Duodenal mucosa (tissue), 2 donors: ENCODE data around the gene P2RY4.
"Not testable (repeated sequence)": the region's sequence is repeated elsewhere in the genome, so short reads cannot be mapped to it uniquely, and the experiment has no call there.

Experiments used
- H3K27ac ChIP-seq: one replicate; pipeline ENCODE4 v1.7.0; 2013; ENCODE audit warnings: low read depth, low read length
- H3K27me3 ChIP-seq, 2 donors: one replicate each; pipeline ENCODE4 v1.7.0; 2013; ENCODE audit warnings: low read length in 2 of 2, control low read depth in 1 of 2; ENCODE audit not compliant: insufficient read depth in 2 of 2, control insufficient read depth in 1 of 2
- H3K36me3 ChIP-seq, 2 donors: one replicate each; pipeline ENCODE4 v1.7.0; 2013; ENCODE audit warnings: low read length in 2 of 2, control low read depth in 1 of 2; ENCODE audit not compliant: insufficient read depth in 2 of 2, control insufficient read depth in 1 of 2
- H3K4me1 ChIP-seq, 2 donors: one replicate each; pipeline ENCODE4 v1.7.0; 2013; ENCODE audit warnings: low read length in 2 of 2, control low read depth in 1 of 2; ENCODE audit not compliant: insufficient read depth in 2 of 2, control insufficient read depth in 1 of 2
- H3K4me3 ChIP-seq, 2 donors: one replicate each; pipeline ENCODE4 v1.7.0; 2013; ENCODE audit warnings: low read length in 2 of 2, low read depth in 1 of 2
- H3K9ac ChIP-seq, 2 donors: one replicate each; pipeline ENCODE4 v1.7.0; 2013; ENCODE audit warnings: low read length in 2 of 2, low read depth in 1 of 2
- H3K9me3 ChIP-seq, 2 donors: one replicate each; pipeline ENCODE4 v1.7.0; 2013; ENCODE audit warnings: low read length in 2 of 2, control low read depth in 1 of 2; ENCODE audit not compliant: control insufficient read depth in 1 of 2

Gene P2RY4

GRCh38 chrX:70244881-70245280 lies 15.1 kb downstream of the P2RY4 start:
- Histone ChIP-seq H3K9me3 (no peaks in the 10 kb centered on the region), H3K9ac (no peak overlapping the region), H3K4me3 (no peak overlapping the region), H3K27ac (no peak overlapping the region), H3K4me1 (no peaks in the 10 kb centered on the region), H3K36me3 (no peaks in the 10 kb centered on the region), H3K27me3 (no peaks in the 10 kb centered on the region)

DNA sequence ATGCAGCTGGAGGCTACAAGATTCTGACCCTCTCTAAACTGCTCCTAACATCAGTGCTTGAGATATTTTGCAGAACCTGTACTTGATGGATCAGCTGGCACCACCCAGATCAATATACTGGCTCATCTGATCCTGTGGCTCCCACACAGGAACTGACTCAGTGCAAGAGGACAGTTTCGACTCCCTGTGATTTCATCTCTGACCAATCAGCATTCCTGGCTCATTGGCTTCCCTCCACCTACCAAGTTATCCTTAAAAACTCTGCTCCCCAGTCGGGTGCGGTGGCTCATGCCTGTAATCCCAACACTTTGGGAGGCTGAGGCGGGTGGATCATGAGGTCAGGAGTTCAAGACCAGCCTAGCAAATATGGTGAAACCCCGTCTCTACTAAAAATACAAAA lies 16.4 kb downstream of the P2RY4 start:
- not testable (repeated sequence) for H3K36me3 ChIP-seq, H3K4me3 ChIP-seq, H3K27me3 ChIP-seq, H3K4me1 ChIP-seq, H3K27ac ChIP-seq, H3K9me3 ChIP-seq, H3K9ac ChIP-seq

GRCh38 chrX:70241501-70241900 lies 18.5 kb downstream of the P2RY4 start:
- Histone ChIP-seq H3K27ac (no peak overlapping the region), H3K4me1 (no peaks in the 10 kb centered on the region), H3K9me3 (no peaks in the 10 kb centered on the region), H3K36me3 (no peaks in the 10 kb centered on the region), H3K9ac (no peak overlapping the region), H3K4me3 (no peak overlapping the region), H3K27me3 (no peaks in the 10 kb centered on the region)

- no peaks in the 10 kb centered on the region for H3K9me3 ChIP-seq
- H3K4me3 ChIP-seq = no peak overlapping the region
- no peaks in the 10 kb centered on the region for H3K36me3 ChIP-seq
- H3K9ac ChIP-seq = no peak overlapping the region
- no peak overlapping the region for H3K27ac ChIP-seq
- H3K4me1 ChIP-seq = no peaks in the 10 kb centered on the region
- no peaks in the 10 kb centered on the region for H3K27me3 ChIP-seq
Observed at GRCh38 chrX:70240751-70241150, 19.3 kb downstream of the P2RY4 start.

GRCh38 chrX:70234355-70234754 lies 25.6 kb downstream of the P2RY4 start, which contains the start of gene AWAT1:
AWAT1 (plus strand) TSS chrX:70234655; CDS start chrX:70234696, 41 bp downstream.
- Histone ChIP-seq H3K9me3 (no peaks in the 10 kb centered on the region), H3K4me3 (no peak within 1 kb of the TSS), H3K9ac (no peak within 1 kb of the TSS), H3K27me3 (no peaks in the 10 kb centered on the region), H3K36me3 (no peaks in the 10 kb centered on the region), H3K4me1 (no peaks in the 10 kb centered on the region), H3K27ac (no peak within 1 kb of the TSS)

DNA sequence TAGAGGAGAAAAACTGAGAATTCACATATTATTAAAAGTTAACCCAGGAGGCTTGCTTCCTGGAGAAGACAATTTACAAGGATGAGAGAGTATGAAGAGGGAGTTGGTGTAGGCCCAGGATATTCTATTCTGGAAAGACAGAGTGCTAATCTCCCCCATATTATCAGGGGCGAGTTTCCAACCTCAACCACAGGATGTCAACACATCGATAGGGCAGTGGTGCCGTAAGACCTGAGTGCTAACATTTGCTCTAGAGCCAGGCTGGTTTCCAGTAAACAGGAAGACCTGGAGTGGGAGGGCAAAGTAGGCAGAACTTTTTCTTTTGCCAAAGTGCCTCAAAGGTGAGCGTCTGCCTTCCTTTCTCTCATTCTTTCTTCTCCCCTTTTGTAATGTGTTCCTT lies 28.3 kb downstream of the P2RY4 start:
- Histone ChIP-seq H3K9ac (no peak overlapping the region), H3K36me3 (no peaks in the 10 kb centered on the region), H3K4me1 (no peaks in the 10 kb centered on the region), H3K4me3 (no peak overlapping the region), H3K27me3 (no peaks in the 10 kb centered on the region), H3K27ac (no peak overlapping the region), H3K9me3 (no peaks in the 10 kb centered on the region)

- H3K27me3 ChIP-seq = no peaks in the 10 kb centered on the region
- H3K9ac ChIP-seq = no peak overlapping the region
Observed at GRCh38 chrX:70226687-70227086, 33.3 kb downstream of the P2RY4 start.

DNA sequence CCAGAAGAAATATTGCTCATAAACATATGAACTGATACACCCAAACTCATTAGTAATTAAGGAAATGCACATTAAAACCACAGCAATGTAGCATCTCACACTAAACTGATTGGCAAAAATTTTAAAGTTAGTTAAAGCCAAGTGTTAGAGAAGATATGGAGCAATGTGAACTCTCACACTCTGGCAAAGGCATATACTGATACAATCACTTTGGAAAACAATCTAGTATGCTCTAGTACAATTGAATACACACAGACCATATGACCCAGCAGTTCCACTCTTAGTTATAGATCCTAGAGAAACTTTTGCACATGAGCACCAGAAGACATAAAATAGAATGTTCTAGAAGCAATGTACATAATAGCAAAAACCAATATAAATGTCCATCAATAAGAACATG lies 34.0 kb downstream of the P2RY4 start:
- Histone ChIP-seq H3K4me1 (no peaks in the 10 kb centered on the region), H3K27me3 (no peaks in the 10 kb centered on the region), H3K36me3 (no peaks in the 10 kb centered on the region), H3K9me3 (no peaks in the 10 kb centered on the region), H3K9ac (no peak overlapping the region), H3K27ac (no peak overlapping the region), H3K4me3 (no peak overlapping the region)

More at GRCh38 chrX:70226687-70227086, 33.3 kb downstream of the P2RY4 start:
- Histone ChIP-seq H3K4me1 (no peaks in the 10 kb centered on the region), H3K27ac (no peak overlapping the region), H3K4me3 (no peak overlapping the region), H3K9me3 (no peaks in the 10 kb centered on the region), H3K36me3 (no peaks in the 10 kb centered on the region)

GRCh38 chrX:70219938-70220764 lies 39.9 kb downstream of the P2RY4 start:
- Histone ChIP-seq H3K27ac (no peak overlapping the region), H3K9ac (no peak overlapping the region), H3K36me3 (no peaks in the 10 kb centered on the region), H3K27me3 (no peaks in the 10 kb centered on the region), H3K4me3 (no peak overlapping the region), H3K9me3 (no peaks in the 10 kb centered on the region), H3K4me1 (no peaks in the 10 kb centered on the region)

DNA sequence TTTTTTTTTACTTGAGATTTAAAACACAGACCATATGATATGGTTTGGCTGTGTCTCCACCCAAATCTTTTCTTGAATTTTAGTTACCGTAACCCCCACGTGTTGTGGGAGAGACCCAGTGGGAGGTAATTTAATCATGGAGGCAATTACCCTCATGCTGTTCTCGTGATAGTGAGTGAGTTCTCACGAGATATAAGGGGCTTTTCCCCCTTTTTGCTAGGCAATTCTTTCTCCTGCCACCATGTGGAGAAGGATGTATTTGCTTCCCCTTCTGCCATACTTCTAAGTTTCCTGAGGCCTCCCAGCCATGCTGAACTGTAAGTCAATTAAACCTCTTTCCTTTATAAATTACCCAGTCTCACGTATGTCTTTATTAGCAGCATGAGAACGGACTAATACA lies 50.4 kb downstream of the P2RY4 start:
- H3K9ac ChIP-seq, H3K4me1 ChIP-seq, H3K27ac ChIP-seq, H3K9me3 ChIP-seq, H3K27me3 ChIP-seq, H3K36me3 ChIP-seq, H3K4me3 ChIP-seq: not testable (repeated sequence)
